Right cardiac atrium (tissue), 5 donors: ENCODE data around the gene WFIKKN2. TPM values are rescaled to one million over a fixed set of nuclear protein-coding genes. Genes with fewer than 3 reads are reported as not detected.
"Not testable (repeated sequence)": the region's sequence is repeated elsewhere in the genome, so short reads cannot be mapped to it uniquely, and the experiment has no call there.

Source experiments
- ATAC-seq, 2 donors: fragments of 200-7000 bp; cut with Tn5 transposase; one replicate each; pipeline versions ENCODE4 v1.8.0 to v1.9.1; 2020; ENCODE audit warnings: moderate library complexity in 2 of 2, mild to moderate bottlenecking in 1 of 2
- DNase-seq, 3 donors: peaks; one replicate each; pipeline ENCODE4 v3.0.0-alpha.2; 2020
- H3K27ac ChIP-seq: one replicate; pipeline ENCODE4 v1.5.1; 2013; ENCODE audit warnings: mild to moderate bottlenecking, low read length, control low read depth, moderate library complexity
- H3K27me3 ChIP-seq: one replicate; pipeline ENCODE4 v1.6.1; 2013; ENCODE audit not compliant: control insufficient read depth, insufficient read depth
- H3K4me1 ChIP-seq: one replicate; pipeline ENCODE4 v1.6.1; 2013; ENCODE audit warnings: low read length; ENCODE audit not compliant: control insufficient read depth, insufficient read depth
- H3K4me3 ChIP-seq: one replicate; pipeline ENCODE4 v1.5.1; 2013; ENCODE audit warnings: low read length, control low read depth
- H3K9me3 ChIP-seq: one replicate; pipeline ENCODE4 v1.6.1; 2013; ENCODE audit warnings: low read length; ENCODE audit not compliant: control insufficient read depth
- WGBS: extraction: QIAGEN DNeasy Blood & Tissue Kit; methylation state at CpG from one replicate; pipeline ENCODE4 v1.1.7; 2013; 5-methylcytosine and 5-hydroxymethylcytosine counted together
- intact Hi-C, 4 donors: fragments of 100-400 bp; cut with DNase I; formaldehyde crosslinking; loops; one replicate each; pipeline versions ENCODE4 v1.11.0 to v1.14.0; 2022 to 2023
- polyA plus RNA-seq: library from polyadenylated mRNA; stranded (reverse); fragments of 200-250 nt; gene quantifications from one replicate; pipeline ENCODE4 v1.2.3, GENCODE V29; 2013
- total RNA-seq, 4 donors: library from RNA; stranded (reverse); fragmentation: NEBNext Ultra II Directional; extraction: Animal tissue kit (Norgen Biotek cat#: 25700); gene quantifications; one replicate each; pipeline ENCODE4 v1.2.1, GENCODE V29; 2021
- donor health status: healthy with polysubstance abuse.
- donor health status: DM: no; HTN: yes; CAD: no.
- donor health status: DM: no; HTN: no; CAD: no.
- donor health status: DM: no; HTN: yes; CAD: no; lungs with severe emphysema.
- donor health status: DM: yes; HTN: yes; CAD: no.

The WFIKKN2 gene
- total and polyA plus RNA-seq, 5 donors, result 0.68 to 3.0 (median 1.1) TPM

- no peaks in the 10 kb centered on the region for H3K27me3 ChIP-seq
- intact Hi-C loops, result no loop called here
- H3K9me3 ChIP-seq, result no peaks in the 10 kb centered on the region
These were observed 23.3 kb downstream of the WFIKKN2 start for GRCh38 chr17:50858486-50859225.

DNA sequence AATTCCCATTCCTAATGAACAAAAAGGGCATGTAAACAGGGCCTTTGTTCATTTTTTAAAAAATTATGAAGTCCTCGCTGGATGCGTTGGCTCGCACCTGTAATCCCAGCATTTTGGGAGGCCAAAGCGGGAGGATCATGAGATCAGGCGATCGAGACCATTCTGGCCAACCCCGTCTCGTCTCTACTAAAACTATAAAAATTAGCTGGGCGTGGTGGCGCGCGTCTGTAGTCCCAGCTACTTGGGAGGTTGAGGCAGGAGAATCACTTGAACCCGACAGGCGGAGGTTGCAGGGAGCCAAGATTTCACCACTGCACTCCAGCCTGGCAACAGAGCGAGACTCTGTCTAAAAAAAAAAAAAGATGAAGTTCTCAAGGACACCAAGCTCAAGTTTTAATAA, 24.3 kb downstream of the WFIKKN2 start:
- 97% methylated on average over 15 of the region's 15 CpGs for WGBS
- DNase-seq, H3K27ac ChIP-seq, H3K9me3 ChIP-seq, H3K27me3 ChIP-seq, intact Hi-C loops, H3K4me3 ChIP-seq, H3K4me1 ChIP-seq, ATAC-seq: not testable (repeated sequence)

More at GRCh38 chr17:50858486-50859225, 23.3 kb downstream of the WFIKKN2 start:
- ATAC-seq (no peak), DNase-seq (no peak)
- Histone ChIP-seq H3K4me1 (peaks cover 3% of the 10 kb centered on the region), H3K4me3 (no peak overlapping the region), H3K27ac (no peak overlapping the region)
- 97% methylated on average over 12 of the region's 12 CpGs for WGBS

DNA sequence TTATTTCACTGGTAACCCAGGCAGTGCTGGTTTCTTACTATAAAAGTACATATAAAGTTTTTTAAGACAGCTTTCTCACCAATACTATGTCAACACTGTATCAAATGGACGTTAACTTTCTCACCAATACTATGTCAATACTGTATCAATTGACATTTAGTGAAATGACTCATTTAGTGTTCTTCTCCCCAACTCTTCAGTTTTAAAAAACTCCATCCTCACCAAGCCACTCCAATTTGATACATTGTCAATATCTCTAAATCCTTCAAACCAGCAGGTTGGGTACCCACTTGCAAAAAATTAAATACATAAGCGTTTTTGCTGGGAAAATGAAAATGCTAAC, 25.9 kb downstream of the WFIKKN2 start:
- no peak overlapping the region for H3K27ac ChIP-seq
- no peak for ATAC-seq
- DNase-seq, result no peak
- H3K4me1 ChIP-seq, result peaks cover 3% of the 10 kb centered on the region
- H3K27me3 ChIP-seq, result no peaks in the 10 kb centered on the region
- intact Hi-C loops, result no loop called here
- no peak overlapping the region for H3K4me3 ChIP-seq
- WGBS, result 60% methylated on average over 2 of the region's 2 CpGs
- no peaks in the 10 kb centered on the region for H3K9me3 ChIP-seq

- Histone ChIP-seq H3K4me3 (no peak overlapping the region), H3K4me1 (peaks cover 3% of the 10 kb centered on the region)
- WGBS, result 62% methylated on average over 7 of the region's 7 CpGs
These were observed 26.6 kb downstream of the WFIKKN2 start for GRCh38 chr17:50861822-50862528.

DNA sequence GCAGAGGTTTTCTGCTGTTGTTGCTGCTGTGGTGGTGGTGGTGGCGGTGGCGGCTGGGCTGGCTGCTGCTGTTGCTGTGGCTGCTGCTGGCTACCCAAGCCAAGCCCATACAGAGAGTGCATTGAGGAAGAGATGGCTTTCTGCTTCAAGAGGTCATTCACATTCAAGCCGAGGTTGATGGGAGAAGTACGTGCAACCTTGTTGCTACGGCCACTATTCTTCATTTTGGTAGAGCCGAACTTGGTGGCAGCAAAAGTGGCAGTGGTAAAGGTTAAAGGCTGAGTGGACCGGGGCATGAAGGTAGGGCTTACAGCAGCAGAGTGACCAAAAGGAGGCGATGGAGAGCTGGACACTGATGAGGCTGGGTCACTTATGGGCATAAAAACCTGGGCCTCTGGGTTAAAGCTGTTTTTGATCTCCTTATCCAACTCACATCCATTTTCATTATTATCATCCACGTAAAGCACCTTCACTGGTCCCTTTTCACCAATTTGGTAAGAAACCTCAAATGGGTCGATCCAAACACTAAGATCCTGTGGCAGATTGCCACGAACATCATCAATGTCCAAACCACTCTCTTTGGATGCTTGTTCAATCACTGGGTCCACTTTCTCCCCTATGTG, 27.9 kb downstream of the WFIKKN2 start:
- Histone ChIP-seq H3K4me1 (peaks cover 3% of the 10 kb centered on the region), H3K9me3 (no peaks in the 10 kb centered on the region), H3K27ac (no peak overlapping the region), H3K27me3 (no peaks in the 10 kb centered on the region), H3K4me3 (peak overlapping the region; percentile 95)
- 66% methylated on average over 11 of the region's 11 CpGs for WGBS
- intact Hi-C loops, result no loop called here
- ATAC-seq (no peak), DNase-seq (no peak)

More at GRCh38 chr17:50861822-50862528, 26.6 kb downstream of the WFIKKN2 start:
- no peak for DNase-seq
- no peaks in the 10 kb centered on the region for H3K27me3 ChIP-seq
- ATAC-seq, result no peak
- H3K9me3 ChIP-seq, result no peaks in the 10 kb centered on the region
- intact Hi-C loops, result no loop called here
- H3K27ac ChIP-seq, result no peak overlapping the region

- Histone ChIP-seq H3K4me1 (peaks cover 3% of the 10 kb centered on the region), H3K27ac (no peak overlapping the region), H3K4me3 (peak overlapping the region; percentile 95), H3K9me3 (no peaks in the 10 kb centered on the region), H3K27me3 (no peaks in the 10 kb centered on the region)
- DNase-seq, result no peak
- no peak for ATAC-seq
- intact Hi-C loops, result no loop called here
- 62% methylated on average over 3 of the region's 3 CpGs for WGBS
These were observed 28.5 kb downstream of the WFIKKN2 start for GRCh38 chr17:50863931-50864330.

- intact Hi-C loops, result loop anchor here in 1 of 4 donors (5.0 kb wide), 1 partner anchor 68 kb away; no protein-coding TSS in a partner anchor
- ATAC-seq, result no peak
- peak overlapping the region; percentile 95 for H3K4me3 ChIP-seq
These were observed 29.3 kb downstream of the WFIKKN2 start for GRCh38 chr17:50864747-50865059.

GRCh38 chr17:50865060-50865867, 29.9 kb downstream of the WFIKKN2 start:
- Histone ChIP-seq H3K4me1 (peaks cover 3% of the 10 kb centered on the region), H3K9me3 (no peaks in the 10 kb centered on the region), H3K27ac (peak overlapping the region; percentile 92), H3K4me3 (peak overlapping the region; percentile 95), H3K27me3 (no peaks in the 10 kb centered on the region)
- peak; percentile 59 to 89 (median 85) for DNase-seq
- intact Hi-C loops, result loop anchor here in 1 of 4 donors (5.0 kb wide), 1 partner anchor 67 kb away; no protein-coding TSS in a partner anchor
- WGBS, result 1% methylated on average over 50 of the region's 50 CpGs
- ATAC-seq, result peak; percentile 3 to 5

More at GRCh38 chr17:50864747-50865059, 29.3 kb downstream of the WFIKKN2 start:
- DNase-seq, result no peak
- H3K4me1 ChIP-seq, result peaks cover 3% of the 10 kb centered on the region
- peak overlapping the region; percentile 92 for H3K27ac ChIP-seq
- no peaks in the 10 kb centered on the region for H3K27me3 ChIP-seq
- H3K9me3 ChIP-seq, result no peaks in the 10 kb centered on the region
- WGBS, result 11% methylated on average over 6 of the region's 6 CpGs

- WGBS, result under 1% methylated on average over 53 of the region's 53 CpGs
- Histone ChIP-seq H3K4me3 (peak overlapping the region; percentile 95), H3K4me1 (peaks cover 3% of the 10 kb centered on the region), H3K27me3 (no peaks in the 10 kb centered on the region), H3K27ac (peak overlapping the region; percentile 92), H3K9me3 (no peaks in the 10 kb centered on the region)
- intact Hi-C loops, result loop anchor here in 1 of 4 donors (5.0 kb wide), 1 partner anchor 66 kb away; no protein-coding TSS in a partner anchor
- ATAC-seq (peak in 1 of 2 donors; percentile 1), DNase-seq (no peak)
These were observed 30.5 kb downstream of the WFIKKN2 start for GRCh38 chr17:50865868-50866260.

DNA sequence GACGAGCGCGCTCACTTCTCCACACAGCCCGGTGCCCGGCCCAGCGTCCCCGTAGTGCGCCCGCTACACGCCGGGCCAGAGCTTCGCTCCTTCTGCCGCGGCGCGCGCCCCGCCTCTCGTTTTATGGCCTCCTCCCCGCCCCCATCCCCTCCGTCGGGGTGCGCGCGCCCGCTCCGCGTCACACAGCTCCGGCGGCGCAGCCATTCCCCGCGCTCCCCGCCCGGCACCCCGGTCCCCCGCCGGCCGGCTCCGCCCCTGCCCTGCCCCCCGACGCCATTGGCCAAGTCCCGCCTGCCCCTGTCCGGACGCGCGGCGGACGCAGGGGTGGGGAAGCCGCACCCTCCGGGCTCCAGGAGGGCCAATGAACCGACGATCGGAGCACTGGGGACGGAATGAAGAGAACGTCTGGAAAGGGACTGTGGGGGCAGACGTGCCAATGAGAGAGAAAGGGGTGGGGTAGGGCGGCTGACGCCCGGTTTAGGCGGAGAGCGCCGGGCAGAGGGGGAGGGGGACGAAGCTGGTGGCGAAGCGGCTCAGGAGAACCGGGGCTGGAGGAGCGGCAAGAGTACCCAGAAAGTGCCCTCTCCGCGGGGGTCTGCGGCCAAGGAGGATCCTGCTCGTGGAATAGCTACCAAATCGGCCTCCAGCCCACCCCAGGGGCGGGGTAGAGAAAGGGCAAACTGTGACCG, 31.0 kb downstream of the WFIKKN2 start, which contains the start of gene TOB1:
Gene TOB1 (minus strand): TSS at position 94 of the 689 bp plus-strand sequence. CDS start 2,337 bp downstream, outside the sequence.
- ATAC-seq, result peak; percentile 95
- H3K4me3 ChIP-seq, result peak within 1 kb of the TSS; percentile 95
- intact Hi-C loops, result loop anchor here in 1 of 4 donors (5.0 kb wide), 1 partner anchor 66 kb away; no protein-coding TSS in a partner anchor
- H3K9me3 ChIP-seq, result no peaks in the 10 kb centered on the region
- peak; percentile 99 to 100 (median 99) for DNase-seq
- WGBS, result under 1% methylated on average over 75 of the region's 75 CpGs
- H3K27ac ChIP-seq, result peak within 1 kb of the TSS; percentile 98
- H3K4me1 ChIP-seq, result peaks cover 3% of the 10 kb centered on the region
- H3K27me3 ChIP-seq, result no peaks in the 10 kb centered on the region
